IPS DF 19.7 (cell line): Measurements from ENCODE around the gene RPS6KA2.
"Not testable (repeated sequence)": the region's sequence is repeated elsewhere in the genome, so short reads cannot be mapped to it uniquely, and the experiment has no call there.

ENCODE experiments used
- DNase-seq: peaks from one replicate; pipeline ENCODE4 v3.0.0-alpha.2; 2013; ENCODE audit warnings: low read depth, low spot score

The RPS6KA2 gene

DNA sequence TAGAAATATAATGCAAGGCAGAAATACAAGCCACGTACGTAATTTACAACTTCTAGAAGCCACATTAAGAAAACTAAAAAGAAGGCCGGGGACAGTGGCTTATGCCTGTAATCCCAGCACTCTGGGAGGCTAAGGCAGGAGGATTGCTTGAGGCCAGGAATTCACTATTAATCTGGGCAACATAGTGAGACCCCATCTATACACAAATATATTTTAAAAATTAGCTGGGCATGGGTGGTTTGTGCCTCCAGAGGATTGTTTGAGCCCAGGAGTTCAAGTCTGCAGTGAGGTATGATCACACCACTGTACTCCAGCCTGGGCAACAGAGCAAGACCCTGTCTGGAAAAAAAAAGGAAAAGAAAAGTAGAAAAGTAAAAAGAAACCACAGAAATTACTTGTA lies 256.6 kb downstream of the RPS6KA2 start:
- DNase-seq: no peak

DNA sequence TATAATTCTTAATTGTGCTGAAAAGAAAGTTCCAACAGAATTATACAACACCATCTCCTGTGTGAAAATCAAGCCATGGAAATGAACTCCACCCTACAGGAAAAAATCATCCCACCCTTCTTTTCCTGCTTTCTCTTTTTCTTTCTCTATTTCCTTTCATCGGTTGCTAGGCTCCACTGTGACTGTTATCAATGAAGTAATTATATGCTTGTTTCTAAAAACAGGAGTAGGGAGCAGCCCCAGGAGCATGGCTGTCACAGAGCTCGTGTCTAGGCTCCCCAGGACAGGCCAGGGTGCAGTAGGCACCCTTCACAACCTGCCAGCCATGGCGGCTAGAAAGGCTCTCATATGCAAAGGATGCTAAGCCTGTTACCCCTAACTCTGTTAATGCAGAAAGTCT lies 257.3 kb downstream of the RPS6KA2 start:
- DNase-seq: no peak

DNA sequence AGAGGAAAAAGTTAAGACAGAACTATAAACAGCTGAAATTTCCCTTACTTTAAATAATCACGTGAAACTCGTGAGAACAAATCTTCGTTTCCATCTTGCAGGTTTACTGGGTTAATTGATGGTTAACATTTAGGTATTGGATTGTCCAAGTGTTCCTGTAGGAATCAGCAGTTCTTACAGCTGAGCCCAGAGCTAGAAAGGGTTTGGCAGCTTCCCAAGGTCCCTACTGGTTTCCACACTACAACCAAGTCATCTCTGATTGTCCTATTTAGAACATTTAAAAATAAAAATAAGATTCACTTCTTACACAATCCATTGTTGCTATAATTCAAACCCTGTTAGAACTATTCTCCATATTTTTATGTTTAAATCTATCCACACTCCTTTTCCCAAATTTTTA lies 260.1 kb downstream of the RPS6KA2 start:
- no peak for DNase-seq

DNA sequence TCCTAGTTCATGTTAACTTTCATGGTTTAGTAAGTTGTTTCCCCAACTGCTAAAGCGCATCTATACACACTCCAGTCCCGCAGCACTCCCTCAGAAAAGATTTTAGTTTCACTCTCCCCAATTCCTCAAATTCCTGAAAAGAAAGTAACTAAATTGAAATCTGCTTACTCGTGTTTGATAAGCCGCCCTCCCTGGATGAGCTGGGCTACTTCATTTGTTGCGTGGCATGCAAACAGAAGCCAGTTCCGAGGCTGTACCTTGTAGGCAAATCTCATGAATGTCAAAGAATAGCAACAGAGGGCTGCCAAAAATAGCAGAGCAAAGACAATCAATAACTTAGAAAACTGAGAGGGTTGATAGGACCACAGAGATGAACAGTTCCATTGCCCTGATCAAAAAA lies 261.2 kb downstream of the RPS6KA2 start:
- DNase-seq: no peak

DNA sequence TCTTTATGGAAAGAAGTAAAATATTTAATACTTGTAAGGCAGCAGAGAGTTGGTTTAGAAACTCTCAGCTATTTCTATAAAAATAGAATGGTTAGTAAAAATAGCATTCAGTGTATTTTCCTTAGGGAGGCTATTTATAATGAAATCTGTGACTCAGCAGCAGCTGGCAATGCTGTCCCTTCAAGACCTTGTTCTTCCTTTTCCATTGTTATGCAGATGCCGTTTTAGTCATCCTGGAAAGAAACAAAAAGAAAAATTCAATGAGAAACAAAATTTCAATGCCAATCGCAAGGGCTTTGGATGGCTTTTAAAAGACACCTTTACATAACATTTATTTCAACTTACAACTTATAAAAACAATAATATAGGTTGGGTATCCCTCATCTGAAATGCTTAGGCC lies 261.8 kb downstream of the RPS6KA2 start:
- no peak for DNase-seq

DNA sequence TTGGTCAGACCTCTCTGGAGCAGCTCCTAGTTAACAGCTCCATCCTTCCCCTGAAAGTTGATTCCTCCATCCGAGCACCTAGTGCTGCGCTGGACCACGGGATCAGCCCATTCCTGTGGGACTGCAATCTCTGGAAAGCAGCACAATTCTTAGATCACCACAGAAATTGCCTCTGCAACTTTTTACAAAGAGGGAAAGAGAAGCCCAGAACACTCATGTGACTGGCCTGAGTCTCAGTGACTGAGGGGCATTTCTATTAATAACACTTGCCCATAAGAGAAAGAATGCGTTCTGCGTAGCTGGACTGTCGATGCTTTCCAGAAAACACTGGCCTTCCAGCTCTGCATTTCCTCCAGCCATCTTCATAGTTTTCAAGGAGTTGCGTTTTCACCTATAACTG lies 262.6 kb downstream of the RPS6KA2 start:
- no peak for DNase-seq

DNA sequence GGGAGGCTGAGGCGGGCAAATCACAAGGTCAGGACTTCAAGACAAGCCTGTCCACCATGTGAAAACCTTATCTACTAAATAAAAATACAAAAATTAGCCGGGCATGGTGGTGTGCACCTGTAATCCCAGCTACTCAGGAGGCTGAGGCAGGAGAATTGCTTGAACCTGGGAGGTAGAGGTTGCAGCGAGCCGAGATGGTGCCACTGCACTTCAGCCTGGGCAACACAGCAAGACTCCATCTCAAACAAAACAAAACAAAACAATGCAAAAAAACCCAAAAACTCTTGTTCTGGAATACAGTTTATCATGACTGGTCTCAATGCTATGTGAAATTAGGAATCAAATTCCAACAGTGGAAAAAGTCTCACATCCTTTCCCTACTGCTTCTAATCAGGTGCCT lies 264.6 kb downstream of the RPS6KA2 start:
- DNase-seq: not testable (repeated sequence)

DNA sequence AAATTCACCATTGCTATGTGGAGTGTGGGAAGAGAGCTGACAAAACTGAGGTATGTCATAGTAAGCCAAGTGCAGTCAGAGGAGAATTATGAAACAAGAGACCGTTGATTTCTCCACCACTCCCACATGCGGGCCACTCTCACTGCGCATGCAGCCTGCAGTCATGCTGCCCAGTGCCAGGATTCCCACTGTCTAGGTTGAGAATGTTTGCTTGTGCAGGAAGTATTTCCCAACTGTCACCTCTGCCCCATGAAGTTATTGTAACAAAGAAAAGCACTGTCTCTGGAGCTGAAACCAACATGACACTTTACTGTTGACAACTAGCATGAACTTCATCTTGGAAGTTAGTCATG lies 266.0 kb downstream of the RPS6KA2 start:
- no peak for DNase-seq

DNA sequence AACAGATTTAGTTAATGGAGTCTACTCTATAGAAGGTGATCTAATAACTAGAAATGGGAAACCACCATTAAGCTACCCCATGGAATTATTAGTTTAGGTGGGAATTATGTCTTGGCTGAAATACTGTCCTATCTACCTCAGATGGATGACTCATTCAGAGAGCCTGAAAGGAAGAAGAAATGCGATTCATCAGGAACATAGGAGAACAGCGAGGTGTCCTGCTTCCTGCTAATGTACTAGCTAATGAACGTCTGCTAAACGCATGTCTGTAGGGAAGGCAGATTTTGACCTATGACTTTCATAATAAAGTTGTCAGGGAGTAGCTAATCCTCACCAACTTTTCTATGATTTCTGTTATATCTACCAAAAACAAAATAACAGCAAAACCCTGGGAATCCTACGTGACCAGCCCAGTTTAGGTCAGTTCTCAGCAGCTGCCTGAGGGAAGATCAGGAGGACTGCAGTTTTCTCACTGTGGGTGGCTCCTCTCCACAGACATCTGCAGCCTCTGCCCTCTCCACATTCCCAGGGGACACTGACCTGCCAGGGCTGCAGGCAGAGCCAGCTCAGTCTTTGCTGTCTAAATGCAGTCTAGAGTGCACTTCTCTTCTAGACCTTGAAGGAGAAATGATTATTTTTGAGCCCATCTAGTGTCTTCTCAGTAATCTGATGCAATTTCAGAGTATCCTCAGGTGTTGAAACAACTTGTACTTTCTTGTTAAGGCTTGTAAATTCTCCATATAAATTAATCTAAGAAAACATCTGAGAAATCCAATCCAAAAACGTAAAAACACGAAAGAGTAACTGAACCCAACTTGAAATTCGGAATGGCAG lies 266.6 kb downstream of the RPS6KA2 start:
- DNase-seq: no peak
